Ecto neural progenitor cell (in vitro differentiated cells): ENCODE results near the gene ANKRD63.

Source experiments
- DNase-seq: peaks from one replicate; pipeline ENCODE4 v3.0.0-alpha.2; 2018; ENCODE audit warnings: low spot score

Gene ANKRD63

DNA sequence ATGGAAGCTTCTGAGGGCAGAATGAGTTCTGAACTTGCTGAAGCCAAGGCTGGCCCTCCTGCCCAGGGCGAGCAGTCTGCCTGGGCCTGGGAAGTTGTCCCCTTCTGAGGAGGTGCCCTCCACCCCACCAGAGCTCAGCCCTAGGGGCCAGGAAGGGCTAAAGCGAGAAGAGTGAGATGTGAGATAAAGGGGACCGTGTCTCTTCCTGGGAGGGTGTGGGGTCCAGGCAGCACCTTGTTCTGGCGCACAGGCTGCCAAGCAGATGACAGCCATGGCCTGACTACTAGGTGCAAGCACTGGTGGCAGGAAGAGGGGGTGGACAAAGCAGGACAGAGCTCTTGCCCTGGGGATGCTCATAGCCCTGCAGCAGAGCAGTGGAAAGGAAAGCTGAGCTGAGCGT is 40.3 kb downstream of the ANKRD63 start:
- peak; percentile 37 for DNase-seq

DNA sequence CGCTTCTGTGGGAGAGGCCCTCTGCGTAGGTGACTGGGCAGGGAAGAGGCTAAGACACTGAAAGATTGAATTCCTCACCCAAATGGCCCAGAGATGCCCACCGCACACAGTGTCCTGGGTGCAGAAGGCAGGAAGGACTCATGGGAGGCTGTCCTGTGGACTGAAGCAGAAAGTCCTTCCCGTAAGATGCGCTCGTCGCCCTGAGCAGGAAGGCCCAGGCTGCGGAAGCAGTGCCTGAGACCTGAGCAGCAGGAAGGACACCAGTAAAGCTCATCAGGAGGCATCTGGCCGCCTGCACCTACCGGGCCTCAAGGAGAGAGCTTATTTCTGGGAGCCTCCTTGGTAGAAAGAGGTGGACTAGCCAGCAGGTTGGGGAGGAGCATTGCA is 40.7 kb downstream of the ANKRD63 start:
- peak; percentile 35 for DNase-seq

- peak; percentile 45 for DNase-seq
Observed at GRCh38 chr15:40241269-40242212, 41.3 kb downstream of the ANKRD63 start.

DNA sequence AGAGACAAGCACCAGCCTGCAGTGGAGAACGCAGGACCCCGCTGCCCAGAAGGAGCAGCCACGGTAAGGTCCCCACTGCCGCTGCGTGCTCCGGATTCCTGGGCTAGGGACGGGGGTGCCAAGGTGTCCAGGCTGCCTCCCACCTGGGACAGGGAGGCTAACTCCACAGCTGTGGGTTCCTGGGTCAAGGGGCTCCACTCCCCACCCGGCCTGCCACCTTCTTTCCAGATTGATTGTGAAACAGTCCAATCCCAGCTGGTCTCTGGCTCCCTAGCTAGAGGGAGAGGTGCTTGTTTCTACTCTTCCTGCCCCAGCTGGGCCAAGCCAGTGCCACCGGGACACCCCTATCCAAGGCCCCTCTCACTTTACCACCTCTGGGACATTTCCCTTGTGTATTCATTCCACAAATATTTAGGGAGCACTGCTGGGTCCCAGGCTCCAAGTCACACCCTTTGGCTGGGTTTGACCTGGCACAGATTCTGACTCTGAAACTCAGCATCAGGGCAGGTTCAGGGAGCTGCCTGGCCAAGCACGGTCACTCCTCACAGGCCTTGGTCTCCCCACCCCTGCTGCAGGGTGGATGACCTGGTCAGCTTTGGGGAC is 42.1 kb downstream of the ANKRD63 start:
- peak; percentile 43 for DNase-seq

DNA sequence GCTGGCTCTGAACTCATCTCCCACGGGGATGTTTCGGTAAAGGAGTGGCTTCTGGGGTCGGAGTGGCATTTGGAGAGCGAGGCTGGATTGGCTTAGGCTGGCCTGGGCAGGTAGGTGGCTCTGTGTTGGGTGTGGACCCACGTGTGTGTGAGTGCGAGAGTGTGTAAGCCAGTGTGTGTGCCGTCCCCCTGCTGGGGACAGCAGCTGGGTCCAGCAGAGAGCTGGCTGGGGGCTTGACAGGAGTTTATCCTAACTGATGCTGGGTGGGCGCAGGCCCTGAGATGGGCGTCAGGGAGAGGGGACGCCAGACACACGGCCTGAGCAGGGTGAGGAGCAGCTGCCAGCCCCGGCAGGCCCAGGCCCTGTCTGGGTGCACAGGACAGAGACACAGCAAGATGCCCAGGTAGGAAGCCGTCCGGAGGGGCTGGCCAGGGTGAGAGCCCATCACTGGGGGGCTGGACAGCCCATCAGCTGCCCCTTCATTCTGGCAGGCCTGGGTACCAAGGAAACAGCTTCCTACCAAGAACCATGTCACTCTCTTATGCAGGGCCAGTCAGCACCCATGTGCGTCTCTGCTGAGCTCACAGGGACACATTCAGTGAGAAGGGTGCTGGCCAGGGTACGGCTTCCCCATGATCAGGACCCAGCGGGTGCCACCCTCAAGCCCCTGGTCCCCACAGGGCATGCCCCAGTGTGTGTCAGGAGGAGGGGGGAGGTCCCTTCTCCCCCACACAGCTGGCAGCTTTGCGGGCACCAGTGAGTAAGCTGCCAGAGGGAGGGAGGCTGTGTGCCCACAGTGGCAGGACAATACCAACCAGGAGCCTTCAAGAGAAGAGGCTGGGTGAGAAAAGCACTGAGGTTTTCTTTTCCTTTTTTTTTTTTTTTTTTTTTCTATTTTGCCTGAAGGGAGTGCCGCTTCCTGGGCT is 42.9 kb downstream of the ANKRD63 start:
- DNase-seq, result peak; percentile 54

DNA sequence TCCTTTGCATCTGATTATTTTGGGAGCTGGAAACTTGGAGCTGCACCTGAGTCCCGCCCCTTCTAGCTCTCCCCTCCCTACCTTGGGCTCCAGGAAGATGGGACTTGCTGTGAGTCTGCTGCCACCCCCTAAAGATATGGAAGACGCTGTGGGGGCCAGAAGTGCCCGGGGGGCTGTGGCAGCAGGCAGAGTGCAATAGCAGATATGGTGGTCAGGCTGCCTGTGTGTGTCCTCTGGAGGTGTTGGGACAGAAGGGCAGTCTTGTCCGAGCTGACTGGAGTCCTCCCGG is 43.5 kb downstream of the ANKRD63 start:
- DNase-seq, result no peak

DNA sequence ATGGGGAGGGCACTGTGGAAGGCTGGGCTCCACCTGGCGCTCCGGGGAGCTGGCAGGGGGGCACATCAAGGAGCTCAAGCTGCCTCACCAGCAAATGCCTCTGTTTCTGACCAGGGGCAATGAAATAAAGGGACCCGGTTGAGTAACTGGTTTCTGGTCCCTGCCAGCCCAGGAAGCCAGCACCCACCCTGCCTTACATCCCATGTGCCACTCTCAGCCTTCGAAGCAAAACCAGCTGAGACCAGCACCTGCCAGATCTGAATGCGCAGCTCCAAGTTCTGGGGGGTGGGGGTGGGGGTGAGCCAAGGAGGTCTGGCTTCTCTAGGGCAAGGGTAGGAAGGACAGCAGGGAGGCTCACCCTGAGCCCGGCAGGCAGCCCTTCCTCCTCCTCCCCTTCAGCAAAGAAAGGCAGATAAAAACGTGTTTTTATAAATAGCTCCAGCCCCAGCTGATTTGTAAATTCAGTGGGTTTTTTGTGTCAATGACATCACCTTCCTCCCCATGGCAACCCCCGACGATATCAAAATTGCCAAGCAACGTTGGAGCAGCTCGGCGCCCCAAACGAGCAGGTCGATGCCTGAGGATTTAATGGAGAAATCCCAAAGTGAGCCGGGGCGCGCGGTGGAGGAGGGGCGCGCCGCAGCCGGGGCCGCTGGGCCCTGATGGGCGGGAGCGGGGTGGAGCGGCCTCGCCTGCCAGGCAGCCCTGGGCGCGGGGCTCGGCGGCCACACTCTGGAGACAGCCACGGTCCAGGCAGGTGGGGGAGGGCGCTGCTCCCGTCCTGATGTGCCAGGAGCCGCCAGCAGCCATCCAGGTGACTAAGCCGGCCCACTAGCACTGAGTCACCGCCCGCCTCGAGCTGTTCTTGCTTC is 44.1 kb downstream of the ANKRD63 start, which contains the start of gene PAK6:
PAK6 (plus strand) TSS at position 532 of the 872 bp plus-strand sequence. CDS start 25,723 bp downstream, outside the sequence.
- peak; percentile 77 for DNase-seq

DNA sequence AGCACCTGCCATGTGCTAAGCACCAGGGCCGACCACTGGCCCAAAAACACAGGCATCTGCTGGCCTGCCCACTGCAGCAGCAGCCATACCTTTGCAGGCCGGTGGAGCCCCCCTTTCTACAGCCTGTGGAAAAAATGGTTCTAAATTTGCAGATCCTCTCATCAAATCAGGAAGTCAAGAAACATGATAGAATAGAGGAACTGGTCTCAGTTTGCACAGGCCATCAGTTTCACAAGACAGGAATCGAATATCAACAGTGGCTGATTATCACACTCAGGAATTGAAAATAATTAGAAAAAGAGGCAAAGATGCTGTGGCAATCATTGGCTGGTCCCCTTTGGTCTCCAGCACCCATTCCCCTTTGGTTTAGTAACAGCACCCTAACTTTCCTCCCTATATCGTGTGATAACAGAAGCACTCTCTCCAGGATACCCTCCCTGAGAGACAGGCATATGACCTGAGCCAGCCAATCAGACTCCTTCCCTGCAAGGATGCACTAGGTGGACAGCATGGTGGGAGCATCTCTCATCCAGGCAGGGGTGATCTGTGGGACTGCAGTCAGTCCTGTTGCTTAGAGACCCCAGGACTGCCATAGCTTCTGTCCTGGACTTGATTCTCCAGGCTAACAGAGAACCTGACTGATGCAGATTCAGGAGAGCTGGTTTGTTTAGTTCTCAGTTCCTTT is 47.5 kb downstream of the ANKRD63 start:
- DNase-seq, result peak; percentile 39

DNA sequence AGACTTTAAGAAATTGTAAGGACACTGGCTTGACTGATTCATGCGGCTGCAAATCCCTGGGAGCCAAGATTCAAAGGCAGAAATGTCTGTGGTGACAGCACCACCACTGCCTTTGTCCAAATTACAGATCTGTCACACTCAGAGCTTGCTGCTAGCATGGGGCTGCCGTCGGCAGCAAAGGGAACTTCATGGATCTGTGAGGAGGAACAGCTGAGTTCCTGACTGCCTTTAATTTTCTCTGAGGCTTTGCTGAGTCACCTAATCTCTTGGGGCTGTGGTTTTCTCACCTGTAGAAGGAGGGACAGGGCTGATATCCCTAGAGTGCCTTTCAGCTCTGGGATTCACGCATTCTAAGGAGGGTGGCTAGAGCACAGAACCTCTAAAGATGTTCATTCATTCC is 48.1 kb downstream of the ANKRD63 start:
- DNase-seq, result no peak

DNA sequence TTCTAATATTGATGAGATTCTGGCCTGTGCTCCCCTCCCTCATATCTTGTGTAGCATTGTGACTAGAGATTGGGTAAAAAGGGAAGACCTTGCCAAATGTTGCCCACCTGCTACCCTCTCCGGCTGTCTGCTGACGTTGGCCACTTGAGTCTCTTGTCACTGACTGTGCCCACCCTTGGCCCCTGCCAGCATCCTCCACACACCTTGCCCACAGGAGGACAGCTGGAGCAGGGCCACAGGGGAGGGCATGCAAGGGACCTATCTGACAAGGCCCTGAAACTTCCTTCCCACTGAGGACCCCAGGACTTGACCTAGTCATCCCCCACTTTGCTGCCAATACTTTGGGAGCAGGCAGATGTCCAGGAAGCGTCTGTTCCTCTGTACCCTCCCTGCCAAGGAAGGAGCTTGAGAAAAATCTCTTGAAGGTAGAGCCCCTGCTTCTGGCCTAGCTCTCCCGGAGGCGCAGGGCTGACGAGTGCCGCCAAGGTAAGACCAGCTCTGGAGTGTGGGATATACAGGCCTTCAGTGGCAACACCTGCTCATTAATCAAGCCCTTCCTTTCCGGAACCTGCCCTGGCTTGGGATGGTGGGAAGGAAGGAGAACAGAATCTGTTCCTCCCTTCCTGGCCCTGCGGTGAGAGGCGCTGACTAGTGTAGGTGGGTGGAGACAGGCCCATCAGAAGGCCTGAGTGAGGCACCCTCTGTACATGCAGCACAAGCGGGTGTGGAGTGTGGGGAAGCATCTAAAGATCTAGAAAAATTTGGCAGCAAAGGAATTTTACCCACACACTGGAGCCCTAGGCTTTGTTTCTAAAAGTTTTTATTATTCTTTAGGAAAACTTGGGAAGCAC is 48.9 kb downstream of the ANKRD63 start:
- DNase-seq, result no peak

DNA sequence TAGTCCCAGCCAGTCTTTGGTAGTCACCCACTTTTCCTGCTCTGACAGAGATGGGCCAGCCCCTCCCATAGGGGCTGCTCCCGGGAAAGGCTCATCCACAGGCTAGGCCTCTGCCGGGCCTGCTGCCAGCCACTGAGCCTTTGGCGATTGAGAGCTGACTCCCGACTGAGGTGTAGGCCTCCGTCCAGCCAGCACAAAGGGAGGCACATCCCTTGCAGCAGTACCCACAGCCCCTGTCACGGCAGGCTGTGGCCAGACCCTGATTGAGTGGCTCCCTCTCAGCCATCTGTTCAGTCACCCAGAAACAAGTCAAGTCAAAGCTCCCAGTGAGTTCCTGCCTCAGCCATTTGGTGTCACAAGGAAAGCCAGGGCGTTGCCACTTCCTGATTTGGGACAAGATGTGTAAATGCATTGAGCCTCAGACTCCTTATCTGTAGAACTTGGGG is 50.2 kb downstream of the ANKRD63 start:
- DNase-seq, result no peak
